Natural killer cell (primary cell): ENCODE data around the gene KLK8. TPM values are rescaled to one million over a fixed set of nuclear protein-coding genes. Genes with fewer than 3 reads are reported as not detected.

Experiments used
- ATAC-seq, 3 donors: fragments of 150-1000 bp in 2 of 3; fragments of 200-7000 bp in 1 of 3; cut with Tn5 transposase; 1 replicate in 1 of 3; 2 replicates in 2 of 3; pipeline ENCODE4 v1.10.0; 2021; ENCODE audit warnings: mild to moderate bottlenecking in 2 of 3, moderate library complexity in 2 of 3
- DNase-seq, 2 donors: peaks; one replicate each; pipeline versions ENCODE4 v3.0.0 to v3.0.0-alpha.2; 2013 to 2021; ENCODE audit warnings: mixed read lengths in 1 of 2
- H3K27ac ChIP-seq: one replicate; pipeline ENCODE4 v1.5.1; 2013; ENCODE audit warnings: mild to moderate bottlenecking, low read length
- H3K27me3 ChIP-seq: one replicate; pipeline ENCODE4 v1.6.1; 2013; ENCODE audit warnings: low read length; ENCODE audit not compliant: control insufficient read depth, insufficient read depth
- H3K36me3 ChIP-seq: one replicate; pipeline ENCODE4 v1.6.1; 2013; ENCODE audit warnings: low read length; ENCODE audit not compliant: control insufficient read depth, insufficient read depth
- H3K4me1 ChIP-seq: one replicate; pipeline ENCODE4 v1.6.1; 2013; ENCODE audit warnings: low read length; ENCODE audit not compliant: control insufficient read depth, insufficient read depth
- H3K4me3 ChIP-seq: one replicate; pipeline ENCODE4 v1.5.1; 2013; ENCODE audit warnings: low read length
- H3K9me3 ChIP-seq: one replicate; pipeline ENCODE4 v1.6.1; 2013; ENCODE audit warnings: low read length; ENCODE audit not compliant: control insufficient read depth, insufficient read depth
- H3K27ac Mint-ChIP-seq, 2 donors: one replicate each; pipeline ENCODE4 v1.8.0; 2022; ENCODE audit warnings: mild to moderate bottlenecking in 2 of 2, mixed read lengths in 2 of 2, moderate library complexity in 1 of 2
- H3K27me3 Mint-ChIP-seq, 2 donors: one replicate each; pipeline ENCODE4 v1.8.0; 2022; ENCODE audit warnings: low read depth in 2 of 2, mixed read lengths in 2 of 2
- H3K36me3 Mint-ChIP-seq: one replicate; pipeline ENCODE4 v1.8.0; 2022; ENCODE audit warnings: mixed read lengths
- H3K4me1 Mint-ChIP-seq, 2 donors: one replicate each; pipeline ENCODE4 v1.8.0; 2022; ENCODE audit warnings: mixed read lengths in 2 of 2
- H3K4me3 Mint-ChIP-seq: one replicate; pipeline ENCODE4 v1.8.0; 2022; ENCODE audit warnings: mild to moderate bottlenecking, moderate library complexity, mixed read lengths
- H3K9me3 Mint-ChIP-seq, 2 donors: one replicate each; pipeline ENCODE4 v1.8.0; 2022; ENCODE audit warnings: mixed read lengths in 2 of 2
- CTCF ChIP-seq: fragments of 200-600 bp; IDR thresholded peaks from one replicate; pipeline ENCODE4 v1.8.0; 2022; ENCODE audit warnings: antibody characterized with exemption
- WGBS: methylation state at CpG from one replicate; pipeline ENCODE4 v1.1.7; 2013; ENCODE audit warnings: missing lambda C conversion rate; ENCODE audit not compliant: insufficient coverage; 5-methylcytosine and 5-hydroxymethylcytosine counted together
- intact Hi-C: fragments of 100-400 bp; cut with micrococcal nuclease; formaldehyde crosslinking; loops from one replicate; pipeline ENCODE4 v1.14.2; 2022
- total RNA-seq, 4 donors: library from RNA; stranded (reverse); fragments of 120-200 nt in 1 of 4; gene quantifications; one replicate each; pipeline versions ENCODE4 v1.2.3 to v1.2.4, GENCODE V29; 2013 to 2022

KLK8 gene
- total RNA-seq, 3 donors from 2014 or later (not counting 1 experiment from before 2014, with no cell fraction given) = not detected

- no peaks in the 10 kb centered on the region for H3K9me3 Mint-ChIP-seq
- ATAC-seq (no peak), DNase-seq (no peak)
- intact Hi-C loops = no loop called here
- Histone ChIP-seq H3K4me3 (no peak overlapping the region), H3K9me3 (no peaks in the 10 kb centered on the region), H3K27ac (no peak overlapping the region), H3K36me3 (no peaks in the 10 kb centered on the region), H3K27me3 (no peaks in the 10 kb centered on the region), H3K4me1 (no peaks in the 10 kb centered on the region)
- no peaks in the 10 kb centered on the region for H3K36me3 Mint-ChIP-seq
- no peaks in the 10 kb centered on the region for H3K4me1 Mint-ChIP-seq
- no peak overlapping the region for H3K4me3 Mint-ChIP-seq
- TF ChIP-seq CTCF = no peak
- H3K27ac Mint-ChIP-seq = no peak overlapping the region
- WGBS = 92% methylated on average over 4 of the region's 4 CpGs
- H3K27me3 Mint-ChIP-seq = peaks cover 32 to 38% of the 10 kb centered on the region in 2 donors
Observed at GRCh38 chr19:50977626-50978025, 23.8 kb downstream of the KLK8 start.

- no peaks in the 10 kb centered on the region for H3K36me3 Mint-ChIP-seq
- H3K27ac Mint-ChIP-seq = no peak overlapping the region
- intact Hi-C loops = no loop called here
- H3K9me3 ChIP-seq = no peaks in the 10 kb centered on the region
- H3K4me3 ChIP-seq = no peak overlapping the region
- H3K36me3 ChIP-seq = no peaks in the 10 kb centered on the region
- H3K4me3 Mint-ChIP-seq = no peak overlapping the region
- no peak for TF ChIP-seq CTCF
- ATAC-seq (no peak), DNase-seq (no peak)
- no peaks in the 10 kb centered on the region for H3K27me3 ChIP-seq
- peaks cover 26 to 37% of the 10 kb centered on the region in 2 donors for H3K27me3 Mint-ChIP-seq
- H3K27ac ChIP-seq = no peak overlapping the region
- no peaks in the 10 kb centered on the region for H3K9me3 Mint-ChIP-seq
- no peaks in the 10 kb centered on the region for H3K4me1 ChIP-seq
- 23% methylated on average over 8 of the region's 8 CpGs for WGBS
- no peaks in the 10 kb centered on the region for H3K4me1 Mint-ChIP-seq
Observed at GRCh38 chr19:50975766-50976165, 25.6 kb downstream of the KLK8 start.

- no peaks in the 10 kb centered on the region for H3K36me3 Mint-ChIP-seq
- no peak for TF ChIP-seq CTCF
- H3K9me3 Mint-ChIP-seq = no peaks in the 10 kb centered on the region
- intact Hi-C loops = no loop called here
- Histone ChIP-seq H3K36me3 (no peaks in the 10 kb centered on the region), H3K4me3 (no peak overlapping the region), H3K9me3 (no peaks in the 10 kb centered on the region), H3K27me3 (no peaks in the 10 kb centered on the region), H3K4me1 (no peaks in the 10 kb centered on the region), H3K27ac (no peak overlapping the region)
- no peaks in the 10 kb centered on the region for H3K4me1 Mint-ChIP-seq
- H3K27ac Mint-ChIP-seq = no peak overlapping the region
- ATAC-seq = no peak
- H3K27me3 Mint-ChIP-seq = peaks cover 31 to 41% of the 10 kb centered on the region in 2 donors
- no peak overlapping the region for H3K4me3 Mint-ChIP-seq
- 62% methylated on average over 3 of the region's 9 CpGs for WGBS
- no peak for DNase-seq
Observed at GRCh38 chr19:50974702-50975556, 26.5 kb downstream of the KLK8 start.
